Activated naive CD4-positive, alpha-beta T cell treated with anti-CD3 and anti-CD28 coated beads for 36 hours (primary cell): ENCODE measurements around the gene BIRC7. TPM values are rescaled to one million over a fixed set of nuclear protein-coding genes. Genes with fewer than 3 reads are reported as not detected.

Experiments
- CTCF ChIA-PET: fragments of 350-600 bp; sonication (Branson Sonifier 250); formaldehyde crosslinking; loops from one replicate; lab custom pipeline; 2021; ENCODE audit warnings: antibody characterized with exemption; lab: Charles Lee
- DNase-seq: peaks from one replicate; pipeline ENCODE4 v3.0.0-alpha.2; 2020
- H3K27ac Mint-ChIP-seq: one replicate; pipeline ENCODE4 v1.8.0; 2021; ENCODE audit warnings: mild to moderate bottlenecking, mixed read lengths
- H3K27me3 Mint-ChIP-seq: one replicate; pipeline ENCODE4 v1.8.0; 2021; ENCODE audit warnings: low read depth, mixed read lengths
- H3K36me3 Mint-ChIP-seq: one replicate; pipeline ENCODE4 v1.8.0; 2021; ENCODE audit warnings: low read depth, mixed read lengths
- H3K4me1 Mint-ChIP-seq: one replicate; pipeline ENCODE4 v1.8.0; 2021; ENCODE audit warnings: low read depth, mixed read lengths
- H3K4me3 Mint-ChIP-seq: one replicate; pipeline ENCODE4 v1.8.0; 2021; ENCODE audit warnings: mild to moderate bottlenecking, moderate library complexity, mixed read lengths
- H3K9me3 Mint-ChIP-seq: one replicate; pipeline ENCODE4 v1.8.0; 2021; ENCODE audit warnings: mixed read lengths
- intact Hi-C: fragments of 100-400 bp; cut with micrococcal nuclease; formaldehyde crosslinking; loops from one replicate; pipeline ENCODE4 v1.15.1; 2023
- total RNA-seq, 2 experiments: library from RNA; stranded (reverse); gene quantifications; one replicate each; pipeline ENCODE4 v1.2.3, GENCODE V29; 2021

The BIRC7 gene
- total RNA-seq, 2 experiments from 2014 or later: not detected

- Mint-ChIP-seq H3K36me3 (peaks cover 51% of the 10 kb centered on the region), H3K27me3 (no peaks in the 10 kb centered on the region), H3K4me3 (no peak overlapping the region), H3K9me3 (no peaks in the 10 kb centered on the region), H3K27ac (no peak overlapping the region), H3K4me1 (peaks cover 60% of the 10 kb centered on the region)
- intact Hi-C loops: loop anchor here (10.0 kb wide), 1 partner anchor 772 kb away; the partner anchor contains the start of gene PRPF6
- CTCF ChIA-PET: interaction anchor here (5.6 kb wide), 1 partner anchor 11 kb away, joined by 50 read pairs; no protein-coding TSS in a partner anchor
- no peak for DNase-seq
Measured at GRCh38 chr20:63212393-63212730, 23.3 kb upstream of the BIRC7 start.

- H3K4me1 Mint-ChIP-seq: peaks cover 60% of the 10 kb centered on the region
- intact Hi-C loops: loop anchor here (10.0 kb wide), 1 partner anchor 772 kb away; the partner anchor contains the start of gene PRPF6
- peaks cover 47% of the 10 kb centered on the region for H3K36me3 Mint-ChIP-seq
- CTCF ChIA-PET: interaction anchor here (5.6 kb wide), 1 partner anchor 11 kb away, joined by 50 read pairs; no protein-coding TSS in a partner anchor
- H3K27me3 Mint-ChIP-seq: no peaks in the 10 kb centered on the region
- no peaks in the 10 kb centered on the region for H3K9me3 Mint-ChIP-seq
- DNase-seq: no peak
- no peak overlapping the region for H3K4me3 Mint-ChIP-seq
- no peak overlapping the region for H3K27ac Mint-ChIP-seq
Measured at GRCh38 chr20:63212792-63213191, 22.9 kb upstream of the BIRC7 start.

- Mint-ChIP-seq H3K36me3 (peaks cover 43% of the 10 kb centered on the region), H3K4me3 (peak overlapping the region; percentile 94), H3K9me3 (no peaks in the 10 kb centered on the region), H3K27ac (peak overlapping the region; percentile 85), H3K4me1 (peaks cover 58% of the 10 kb centered on the region), H3K27me3 (no peaks in the 10 kb centered on the region)
- DNase-seq: no peak
- intact Hi-C loops: loop anchor here (10.0 kb wide), 1 partner anchor 770 kb away; the partner anchor contains the start of gene PRPF6
- CTCF ChIA-PET: interaction anchor here (5.6 kb wide), 1 partner anchor 9 kb away, joined by 50 read pairs; no protein-coding TSS in a partner anchor
Measured at GRCh38 chr20:63214514-63214913, 21.2 kb upstream of the BIRC7 start.

- DNase-seq: peak; percentile 35
- CTCF ChIA-PET: interaction anchor here (0.7 to 5.6 kb wide), 2 partner anchors 8 to 18 kb away, joined by 3 to 50 read pairs; no protein-coding TSS in a partner anchor
- Mint-ChIP-seq H3K4me3 (peak overlapping the region; percentile 94), H3K4me1 (peaks cover 54% of the 10 kb centered on the region), H3K9me3 (no peaks in the 10 kb centered on the region), H3K36me3 (peaks cover 35% of the 10 kb centered on the region), H3K27ac (peak overlapping the region; percentile 85), H3K27me3 (no peaks in the 10 kb centered on the region)
- intact Hi-C loops: loop anchor here (1.0 to 10.0 kb wide), 6 partner anchors 57 to 769 kb away; partner anchors contain the start of genes ARFGAP1, GID8, PPDPF and PRPF6
Measured at GRCh38 chr20:63215101-63216040, 20.3 kb upstream of the BIRC7 start.

GRCh38 chr20:63216041-63216848 lies 19.5 kb upstream of the BIRC7 start, which contains the start of gene YTHDF1:
Gene YTHDF1 (minus strand): TSS chr20:63216131. CDS start chr20:63215892, 239 bp downstream.
- Mint-ChIP-seq H3K36me3 (peaks cover 30% of the 10 kb centered on the region), H3K9me3 (no peaks in the 10 kb centered on the region), H3K4me3 (peak within 1 kb of the TSS; percentile 94), H3K27ac (peak within 1 kb of the TSS; percentile 87), H3K27me3 (no peaks in the 10 kb centered on the region), H3K4me1 (peaks cover 47% of the 10 kb centered on the region)
- DNase-seq: peak; percentile 97
- CTCF ChIA-PET: interaction anchor here (5.6 kb wide), 1 partner anchor 7 kb away, joined by 50 read pairs; no protein-coding TSS in a partner anchor
- intact Hi-C loops: loop anchor here (1.0 to 10.0 kb wide), 5 partner anchors 113 to 769 kb away; partner anchors contain the start of genes GID8, PPDPF, PRPF6 and TPD52L2

GRCh38 chr20:63216849-63217471 lies 18.7 kb upstream of the BIRC7 start:
- H3K4me1 Mint-ChIP-seq: peaks cover 41% of the 10 kb centered on the region
- CTCF ChIA-PET: no interaction called here
- H3K4me3 Mint-ChIP-seq: peak overlapping the region; percentile 78

GRCh38 chr20:63217706-63218105 lies 18.0 kb upstream of the BIRC7 start:
- Mint-ChIP-seq H3K9me3 (no peaks in the 10 kb centered on the region), H3K4me3 (no peak overlapping the region), H3K36me3 (peaks cover 22% of the 10 kb centered on the region), H3K4me1 (peaks cover 34% of the 10 kb centered on the region), H3K27me3 (no peaks in the 10 kb centered on the region), H3K27ac (no peak overlapping the region)
- DNase-seq: no peak
- intact Hi-C loops: loop anchor here (5.0 to 10.0 kb wide), 2 partner anchors 280 to 767 kb away; partner anchors contain the start of genes GID8 and PRPF6
- CTCF ChIA-PET: interaction anchor here (0.6 kb wide), 1 partner anchor 163 kb away, joined by 3 read pairs; no protein-coding TSS in a partner anchor

More at GRCh38 chr20:63216849-63217471, 18.7 kb upstream of the BIRC7 start:
- H3K9me3 Mint-ChIP-seq: no peaks in the 10 kb centered on the region
- H3K27ac Mint-ChIP-seq: peak overlapping the region; percentile 87
- no peaks in the 10 kb centered on the region for H3K27me3 Mint-ChIP-seq
- peaks cover 28% of the 10 kb centered on the region for H3K36me3 Mint-ChIP-seq
- no peak for DNase-seq
- intact Hi-C loops: loop anchor here (1.0 to 10.0 kb wide), 5 partner anchors 114 to 768 kb away; partner anchors contain the start of genes GID8, PPDPF, PRPF6 and TPD52L2

GRCh38 chr20:63218701-63219446 lies 16.8 kb upstream of the BIRC7 start:
- Mint-ChIP-seq H3K9me3 (no peaks in the 10 kb centered on the region), H3K4me3 (no peak overlapping the region), H3K4me1 (peaks cover 22% of the 10 kb centered on the region), H3K36me3 (peaks cover 14% of the 10 kb centered on the region), H3K27me3 (no peaks in the 10 kb centered on the region), H3K27ac (no peak overlapping the region)
- intact Hi-C loops: loop anchor here (5.0 to 10.0 kb wide), 2 partner anchors 282 to 766 kb away; partner anchors contain the start of genes GID8 and PRPF6
- CTCF ChIA-PET: interaction anchor here (0.7 kb wide), 1 partner anchor 62 kb away, joined by 3 read pairs; no protein-coding TSS in a partner anchor
- DNase-seq: no peak

- peaks cover 17% of the 10 kb centered on the region for H3K4me1 Mint-ChIP-seq
- peaks cover 10% of the 10 kb centered on the region for H3K36me3 Mint-ChIP-seq
- CTCF ChIA-PET: interaction anchor here (0.7 kb wide), 1 partner anchor 61 kb away, joined by 3 read pairs; no protein-coding TSS in a partner anchor
- DNase-seq: no peak
- H3K4me3 Mint-ChIP-seq: no peak overlapping the region
- H3K27ac Mint-ChIP-seq: no peak overlapping the region
- H3K27me3 Mint-ChIP-seq: no peaks in the 10 kb centered on the region
- intact Hi-C loops: loop anchor here (5.0 to 10.0 kb wide), 2 partner anchors 282 to 765 kb away; partner anchors contain the start of genes GID8 and PRPF6
- no peaks in the 10 kb centered on the region for H3K9me3 Mint-ChIP-seq
Measured at GRCh38 chr20:63219447-63219821, 16.3 kb upstream of the BIRC7 start.

GRCh38 chr20:63219866-63220521 lies 15.7 kb upstream of the BIRC7 start:
- CTCF ChIA-PET: no interaction called here
- H3K9me3 Mint-ChIP-seq: no peaks in the 10 kb centered on the region
- peaks cover 11% of the 10 kb centered on the region for H3K4me1 Mint-ChIP-seq

More at GRCh38 chr20:63219866-63220521, 15.7 kb upstream of the BIRC7 start:
- Mint-ChIP-seq H3K27ac (no peak overlapping the region), H3K36me3 (peaks cover 5% of the 10 kb centered on the region), H3K27me3 (no peaks in the 10 kb centered on the region), H3K4me3 (no peak overlapping the region)
- DNase-seq: no peak
- intact Hi-C loops: loop anchor here (5.0 to 10.0 kb wide), 2 partner anchors 283 to 765 kb away; partner anchors contain the start of genes GID8 and PRPF6
